Measurements from ENCODE around the gene GSTP1. TPM values are rescaled to one million over a fixed set of nuclear protein-coding genes. Genes with fewer than 3 reads are reported as not detected.

Gene GSTP1
- total and polyA plus RNA-seq, 9 of the 15 experiments (the other 6 are each of a cell fraction or from before 2014, with no cell fraction given), result 592 to 2,150 (median 1,204) TPM

DNA sequence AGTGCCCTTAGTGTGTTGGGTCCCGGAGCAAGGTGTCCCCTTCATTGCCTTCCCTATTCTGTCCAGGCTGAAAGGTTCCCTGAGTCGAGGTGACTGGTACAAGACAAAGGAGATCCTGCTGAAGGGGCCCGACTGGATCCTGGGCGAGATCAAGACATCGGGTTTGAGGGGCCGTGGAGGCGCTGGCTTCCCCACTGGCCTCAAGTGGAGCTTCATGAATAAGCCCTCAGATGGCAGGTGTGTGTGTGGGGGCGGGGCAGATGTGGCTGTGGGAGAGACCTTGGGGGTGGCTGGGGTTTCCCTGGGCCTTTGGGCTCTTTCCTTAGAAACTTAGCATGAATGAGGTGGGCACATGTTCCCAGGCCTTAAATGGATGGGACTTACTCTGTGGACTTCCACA is 24.9 kb downstream of the GSTP1 start (continued):
- TF ChIP-seq, protein P1, sequence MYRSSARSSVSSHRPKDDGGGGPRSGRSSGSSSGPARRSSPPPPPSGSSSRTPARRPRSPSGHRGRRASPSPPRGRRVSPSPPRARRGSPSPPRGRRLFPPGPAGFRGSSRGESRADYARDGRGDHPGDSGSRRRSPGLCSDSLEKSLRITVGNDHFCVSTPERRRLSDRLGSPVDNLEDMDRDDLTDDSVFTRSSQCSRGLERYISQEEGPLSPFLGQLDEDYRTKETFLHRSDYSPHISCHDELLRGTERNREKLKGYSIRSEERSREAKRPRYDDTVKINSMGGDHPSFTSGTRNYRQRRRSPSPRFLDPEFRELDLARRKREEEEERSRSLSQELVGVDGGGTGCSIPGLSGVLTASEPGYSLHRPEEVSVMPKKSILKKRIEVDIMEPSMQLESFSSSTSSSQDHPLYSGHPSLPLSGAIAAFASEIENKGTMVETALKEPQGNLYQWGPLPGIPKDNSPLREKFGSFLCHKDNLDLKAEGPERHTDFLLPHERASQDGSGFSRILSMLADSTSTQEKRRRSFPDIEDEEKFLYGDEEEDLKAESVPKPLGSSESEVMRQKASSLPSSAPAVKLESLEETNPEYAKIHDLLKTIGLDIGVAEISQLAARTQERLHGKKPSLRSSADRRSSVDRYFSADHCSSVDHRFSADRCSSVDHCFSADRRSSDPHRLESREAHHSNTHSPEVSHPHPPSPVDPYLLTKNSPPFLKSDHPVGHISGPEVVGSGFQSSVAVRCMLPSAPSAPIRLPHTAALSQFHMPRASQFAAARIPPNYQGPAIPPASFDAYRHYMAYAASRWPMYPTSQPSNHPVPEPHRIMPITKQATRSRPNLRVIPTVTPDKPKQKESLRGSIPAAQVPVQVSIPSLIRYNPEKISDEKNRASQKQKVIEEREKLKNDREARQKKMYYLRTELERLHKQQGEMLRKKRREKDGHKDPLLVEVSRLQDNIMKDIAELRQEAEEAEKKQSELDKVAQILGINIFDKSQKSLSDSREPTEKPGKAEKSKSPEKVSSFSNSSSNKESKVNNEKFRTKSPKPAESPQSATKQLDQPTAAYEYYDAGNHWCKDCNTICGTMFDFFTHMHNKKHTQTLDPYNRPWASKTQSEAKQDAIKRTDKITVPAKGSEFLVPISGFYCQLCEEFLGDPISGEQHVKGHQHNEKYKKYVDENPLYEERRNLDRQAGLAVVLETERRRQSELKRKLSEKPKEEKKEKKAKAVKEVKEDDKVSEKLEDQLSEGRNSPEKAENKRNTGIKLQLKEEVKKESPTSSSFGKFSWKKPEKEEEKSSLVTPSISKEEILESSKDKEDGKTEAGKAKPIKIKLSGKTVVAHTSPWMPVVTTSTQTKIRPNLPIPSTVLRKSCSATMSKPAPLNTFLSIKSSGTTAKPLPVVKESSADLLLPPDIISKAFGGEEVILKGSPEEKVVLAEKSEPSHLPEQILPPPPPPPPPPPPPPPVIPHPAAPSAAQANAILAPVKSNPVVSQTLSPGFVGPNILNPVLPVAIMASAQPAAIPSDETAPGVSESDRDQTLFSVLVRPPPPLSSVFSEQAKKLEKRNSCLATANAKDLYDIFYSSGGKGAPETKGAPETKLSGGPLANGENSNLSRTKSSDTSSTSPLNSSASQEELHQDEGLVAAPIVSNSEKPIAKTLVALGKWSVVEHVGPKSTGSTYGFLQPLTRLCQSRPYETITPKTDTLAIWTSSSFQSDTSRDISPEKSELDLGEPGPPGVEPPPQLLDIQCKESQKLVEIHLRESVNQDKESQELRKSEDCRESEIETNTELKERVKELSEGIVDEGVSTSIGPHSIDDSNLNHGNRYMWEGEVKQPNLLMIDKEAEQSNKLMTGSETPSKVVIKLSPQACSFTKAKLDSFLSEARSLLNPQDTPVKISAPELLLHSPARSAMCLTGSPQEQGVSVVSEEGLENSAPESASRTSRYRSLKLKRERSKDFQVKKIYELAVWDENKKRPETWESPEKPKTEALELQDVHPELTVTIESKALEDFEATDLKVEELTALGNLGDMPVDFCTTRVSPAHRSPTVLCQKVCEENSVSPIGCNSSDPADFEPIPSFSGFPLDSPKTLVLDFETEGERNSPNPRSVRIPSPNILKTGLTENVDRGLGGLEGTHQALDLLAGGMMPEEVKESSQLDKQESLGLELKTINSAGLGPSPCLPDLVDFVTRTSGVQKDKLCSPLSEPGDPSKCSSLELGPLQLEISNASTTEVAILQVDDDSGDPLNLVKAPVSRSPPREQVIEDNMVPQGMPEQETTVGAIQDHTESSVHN (IDR thresholded peaks at IDR 0.05; ENCODE audit: borderline replicate concordance in 1 of 2, low read depth in 1 of 2), result no peak
- no peak for TF ChIP-seq GABPB1 (CRISPR knock-in tag; IDR thresholded peaks at IDR 0.05)
- TF ChIP-seq SP2 (IDR thresholded peaks at IDR 0.05; ENCODE audit: extremely low read depth, low read depth, low read length, poor library complexity, severe bottlenecking), result no peak
- no peak for TF ChIP-seq ZNF165 (CRISPR knock-in tag; IDR thresholded peaks at IDR 0.05; ENCODE audit: borderline replicate concordance)
- no peak for TF ChIP-seq RBM22 (IDR thresholded peaks at IDR 0.05; ENCODE audit: low read depth, low read length, poor library complexity, severe bottlenecking)
- no peak for TF ChIP-seq GTF2A2 (tag; IDR thresholded peaks at IDR 0.05)
- no peak for TF ChIP-seq CTBP1 (IDR thresholded peaks at IDR 0.05; ENCODE audit: borderline replicate concordance)
- TF ChIP-seq CBX2 (IDR thresholded peaks at IDR 0.05; ENCODE audit: insufficient read depth, low read length, poor library complexity, severe bottlenecking), result no peak
- TF ChIP-seq ETV5 (CRISPR knock-in tag; IDR thresholded peaks at IDR 0.05; ENCODE audit: low read depth), result no peak
